HL-60 (cell line): ENCODE measurements around the gene CBX4.

Experiments
- CTCF ChIP-seq: IDR thresholded peaks from one replicate; pipeline ENCODE4 v1.5.1; 2011; ENCODE audit warnings: low read length, control low read depth, inconsistent platforms; ENCODE audit not compliant: insufficient read depth
- POLR2AphosphoS5 ChIP-seq: IDR thresholded peaks from 2 replicates; pipeline ENCODE4 v1.6.1; 2012; ENCODE audit warnings: low read depth
- REST ChIP-seq: IDR thresholded peaks from 2 replicates; pipeline ENCODE4 v1.6.1; 2012; ENCODE audit warnings: low read depth; ENCODE audit not compliant: insufficient replicate concordance

- TF ChIP-seq REST (no peak), CTCF (no peak), POLR2AphosphoS5 (no peak)
Measured at GRCh38 chr17:79848370-79848766, 9.1 kb upstream of the CBX4 start.
